CD4-positive, alpha-beta T cell treated with Interferon alpha-2 for 1 hour (primary cell): ENCODE measurements around the gene ZNF462.
A peak's percentile ranks its signal among the peaks of the same experiment; 100 is the strongest.
"Not testable (repeated sequence)": the region's sequence is repeated elsewhere in the genome, so short reads cannot be mapped to it uniquely, and the experiment has no call there.

Experiments
- DNase-seq, 2 donors: peaks; one replicate each; pipeline ENCODE4 v3.0.0-alpha.2; 2020 to 2022

ZNF462 gene

GRCh38 chr9:106890608-106891007, 27.6 kb downstream of the ZNF462 start:
- DNase-seq, result no peak

- no peak for DNase-seq
Observed at GRCh38 chr9:106891286-106891685, 28.3 kb downstream of the ZNF462 start.

GRCh38 chr9:106892632-106893031, 29.7 kb downstream of the ZNF462 start:
- DNase-seq, result no peak

- DNase-seq, result no peak
Observed at GRCh38 chr9:106893088-106893487, 30.1 kb downstream of the ZNF462 start.

- no peak for DNase-seq
Observed at GRCh38 chr9:106896695-106897094, 33.7 kb downstream of the ZNF462 start.

GRCh38 chr9:106897236-106897635, 34.3 kb downstream of the ZNF462 start:
- no peak for DNase-seq

- DNase-seq, result no peak
Observed at GRCh38 chr9:106897751-106898150, 34.8 kb downstream of the ZNF462 start.

GRCh38 chr9:106900523-106900922, 37.6 kb downstream of the ZNF462 start:
- not testable (repeated sequence) for DNase-seq

GRCh38 chr9:106906129-106906528, 43.2 kb downstream of the ZNF462 start:
- DNase-seq, result no peak

GRCh38 chr9:106911951-106912350, 49.0 kb downstream of the ZNF462 start:
- DNase-seq, result no peak

- no peak for DNase-seq
Observed at GRCh38 chr9:106913276-106913675, 50.3 kb downstream of the ZNF462 start.

GRCh38 chr9:106915851-106916250, 52.9 kb downstream of the ZNF462 start:
- no peak for DNase-seq

GRCh38 chr9:106916466-106917235, 53.7 kb downstream of the ZNF462 start:
- DNase-seq, result no peak

- DNase-seq, result no peak
Observed at GRCh38 chr9:106918825-106919509, 56.0 kb downstream of the ZNF462 start.

- no peak for DNase-seq
Observed at GRCh38 chr9:106920091-106920490, 57.1 kb downstream of the ZNF462 start.

- DNase-seq, result no peak
Observed at GRCh38 chr9:106920701-106921283, 57.8 kb downstream of the ZNF462 start.

- DNase-seq, result peak; percentile 12 to 18
Observed at GRCh38 chr9:106921341-106921899, 58.5 kb downstream of the ZNF462 start.

GRCh38 chr9:106922026-106922425, 59.1 kb downstream of the ZNF462 start:
- DNase-seq, result no peak

- no peak for DNase-seq
Observed at GRCh38 chr9:106925392-106925791, 62.4 kb downstream of the ZNF462 start.

GRCh38 chr9:106927916-106928315, 65.0 kb downstream of the ZNF462 start:
- no peak for DNase-seq

GRCh38 chr9:106928350-106928749, 65.4 kb downstream of the ZNF462 start:
- no peak for DNase-seq

GRCh38 chr9:106929471-106930177, 66.7 kb downstream of the ZNF462 start:
- DNase-seq, result no peak

GRCh38 chr9:106930477-106930876, 67.5 kb downstream of the ZNF462 start:
- no peak for DNase-seq
